ENCODE measurements around the gene HIVEP2.

The HIVEP2 gene

DNA sequence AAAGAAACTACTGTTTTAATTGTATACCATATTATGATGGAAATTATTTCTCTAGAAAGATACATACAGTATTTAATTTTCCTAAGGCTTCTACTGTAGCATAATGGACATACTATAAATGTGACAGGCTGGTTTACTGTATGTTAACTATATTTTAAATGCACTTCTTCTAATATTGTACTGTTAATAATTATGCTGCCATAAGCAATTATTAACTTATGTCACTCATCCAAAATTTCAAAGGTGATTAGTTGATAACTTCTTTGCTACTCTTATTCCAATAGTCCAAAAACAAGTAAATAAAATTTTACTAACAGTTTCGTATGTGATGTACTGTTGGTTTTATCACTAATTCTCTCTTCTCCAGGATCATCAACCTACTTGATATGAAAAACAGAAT, 28.1 kb downstream of the HIVEP2 start:
- DNase-seq: no peak

- no peak for DNase-seq
These were observed 29.9 kb downstream of the HIVEP2 start for GRCh38 chr6:142914937-142915697.

GRCh38 chr6:142914369-142914768, 30.6 kb downstream of the HIVEP2 start:
- DNase-seq: no peak

DNA sequence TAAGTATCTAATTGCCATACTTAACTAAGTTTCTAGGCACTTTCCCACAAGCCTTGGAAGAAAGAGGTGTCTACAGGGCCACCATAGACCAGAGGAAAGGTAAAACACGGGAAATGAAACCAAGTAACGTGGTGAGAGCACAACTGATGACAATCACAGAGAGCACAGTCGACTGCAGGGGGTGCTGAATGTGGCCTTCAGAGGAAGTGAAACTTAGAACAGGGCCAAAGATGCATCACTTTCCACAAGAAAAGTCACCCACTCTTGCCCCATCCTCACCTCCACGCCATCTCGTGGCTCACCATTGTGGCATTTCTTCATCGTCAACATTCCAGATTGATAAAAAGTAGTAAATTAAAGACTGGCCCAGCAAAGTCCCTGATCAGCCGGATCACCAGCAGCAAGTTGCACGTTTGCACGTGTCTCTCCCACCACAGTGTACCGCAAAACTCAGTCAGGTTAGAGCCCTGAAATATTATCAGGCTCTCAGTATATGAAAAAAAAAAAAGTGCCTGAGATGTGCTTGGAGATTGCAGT, 31.4 kb downstream of the HIVEP2 start:
- DNase-seq: no peak

DNA sequence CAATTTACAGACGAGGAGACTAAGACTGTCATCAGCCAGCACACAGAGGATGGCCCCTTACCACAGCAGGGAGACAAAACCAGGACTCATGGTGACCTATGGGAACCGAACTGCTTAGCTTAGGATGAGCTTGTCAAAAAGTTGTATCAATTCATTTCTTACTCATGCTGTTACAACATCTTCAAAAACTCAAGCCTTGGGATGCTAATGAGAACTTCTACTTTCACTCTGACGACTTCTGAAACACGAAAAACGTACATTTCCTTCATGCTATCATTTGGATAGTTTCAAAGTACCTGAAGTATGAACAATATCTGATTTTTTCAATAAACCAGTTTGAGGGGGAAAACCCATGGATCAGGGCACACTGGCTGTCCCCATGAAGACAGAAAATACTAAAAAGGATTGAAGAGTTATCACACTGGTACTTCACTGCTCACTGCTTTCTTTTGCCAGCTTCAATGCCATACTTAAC, 31.9 kb downstream of the HIVEP2 start:
- DNase-seq: no peak

DNA sequence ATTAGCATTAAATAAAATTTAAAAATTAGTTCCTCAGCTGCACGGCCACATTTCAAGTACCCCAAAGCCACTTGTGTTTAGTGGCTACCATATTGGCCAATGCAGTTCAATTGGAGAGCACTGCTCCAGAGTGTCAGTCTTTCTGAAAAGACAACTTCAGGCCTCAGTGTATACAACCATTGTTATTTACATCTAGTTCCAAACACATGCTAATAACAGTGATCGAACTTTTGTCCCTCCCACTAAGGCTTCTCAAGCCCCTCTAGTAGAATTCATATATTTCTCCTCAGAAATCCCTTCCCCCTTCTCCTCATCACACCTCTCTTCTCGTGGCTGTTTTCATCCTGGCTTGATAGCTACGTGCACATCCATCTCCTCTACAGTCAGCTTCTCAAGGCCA, 32.9 kb downstream of the HIVEP2 start:
- no peak for DNase-seq

- DNase-seq: no peak
These were observed 33.5 kb downstream of the HIVEP2 start for GRCh38 chr6:142911430-142911829.

- no peak for DNase-seq
These were observed 35.3 kb downstream of the HIVEP2 start for GRCh38 chr6:142909686-142910085.

- DNase-seq: no peak
These were observed 36.7 kb downstream of the HIVEP2 start for GRCh38 chr6:142908235-142908634.

DNA sequence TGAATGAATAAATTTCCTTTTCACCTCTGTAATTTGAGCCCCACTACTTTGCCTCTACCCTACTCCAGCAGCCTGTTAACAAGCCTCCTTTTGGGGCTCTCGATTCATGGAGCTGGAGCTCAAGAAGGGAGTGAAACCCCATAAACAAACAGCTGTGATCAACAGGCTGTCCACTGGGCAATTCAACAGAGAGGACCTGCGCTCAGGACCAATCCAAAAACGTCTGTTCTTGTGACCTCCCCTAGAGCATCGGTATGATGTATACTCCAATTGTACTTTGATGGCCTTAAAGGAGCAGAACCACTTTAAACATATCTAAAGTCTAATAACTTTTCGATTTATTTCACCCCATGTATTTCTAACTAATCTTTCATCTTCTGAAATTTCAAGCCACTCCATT, 37.4 kb downstream of the HIVEP2 start:
- DNase-seq: no peak

DNA sequence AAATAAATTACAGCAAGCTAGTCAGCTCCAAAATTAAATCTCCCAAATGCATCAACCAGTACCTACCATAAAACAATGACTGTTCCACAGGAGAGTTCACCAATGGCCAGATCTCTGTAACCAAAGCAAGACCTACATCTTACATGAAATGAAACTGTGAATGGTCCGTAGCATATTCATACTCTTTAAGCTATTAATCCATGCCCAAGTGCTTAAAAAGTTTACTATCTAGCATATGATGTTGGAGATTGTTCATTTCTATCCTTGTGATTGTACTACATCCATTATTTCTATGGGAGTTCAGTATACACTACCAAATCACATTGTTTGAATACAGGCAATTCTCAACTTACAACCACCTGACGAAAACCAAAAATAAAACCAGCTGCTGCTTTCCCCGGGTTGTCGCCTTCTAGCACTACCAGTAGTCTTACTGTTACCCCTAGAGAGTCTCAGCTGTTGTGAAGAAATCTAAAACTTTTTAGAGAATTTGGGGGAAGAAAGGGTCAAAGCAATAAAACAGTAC, 38.0 kb downstream of the HIVEP2 start:
- DNase-seq: no peak

GRCh38 chr6:142903812-142904211, 41.2 kb downstream of the HIVEP2 start:
- DNase-seq: no peak

GRCh38 chr6:142902636-142903053, 42.3 kb downstream of the HIVEP2 start:
- DNase-seq: peak; percentile 63

- no peak for DNase-seq
These were observed 43.4 kb downstream of the HIVEP2 start for GRCh38 chr6:142901611-142902010.

DNA sequence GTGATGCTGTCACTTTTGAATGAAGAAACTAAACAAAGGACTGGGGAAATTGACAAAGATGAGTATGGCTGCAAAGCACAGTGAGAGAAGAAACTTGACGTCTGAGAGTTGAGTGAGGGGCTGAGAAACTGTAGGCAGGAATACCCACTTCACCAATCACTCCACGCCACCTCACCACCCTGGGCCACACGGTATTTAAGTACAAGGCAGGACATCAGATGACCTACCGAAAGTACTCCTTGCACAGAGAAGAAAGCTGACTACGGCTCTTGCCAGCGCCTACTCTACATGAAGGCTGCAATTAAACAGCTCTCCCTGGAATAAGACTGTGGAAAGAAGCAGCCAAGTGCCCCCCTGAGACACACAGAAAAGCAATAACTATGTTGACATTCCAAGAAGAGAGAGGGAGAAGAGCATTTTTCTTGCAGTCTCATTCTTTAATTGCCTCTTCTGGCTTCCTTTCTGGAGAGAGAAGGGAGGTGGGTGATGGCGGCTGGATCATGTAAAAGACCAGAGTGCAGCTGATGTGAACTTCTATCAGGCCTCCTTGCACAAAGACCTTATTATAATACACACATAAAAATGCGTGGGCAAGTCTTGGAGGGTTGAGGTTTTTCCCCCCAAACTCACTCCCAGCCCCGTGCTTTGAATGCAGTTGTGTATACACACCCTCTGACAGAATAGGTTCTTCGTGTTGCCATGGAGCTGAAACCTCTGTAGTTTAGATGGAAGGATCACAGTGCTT, 44.6 kb downstream of the HIVEP2 start:
- DNase-seq: no peak

GRCh38 chr6:142898927-142899895, 45.8 kb downstream of the HIVEP2 start:
- DNase-seq: no peak

GRCh38 chr6:142897659-142898058, 47.3 kb downstream of the HIVEP2 start:
- no peak for DNase-seq

GRCh38 chr6:142896732-142897131, 48.2 kb downstream of the HIVEP2 start:
- no peak for DNase-seq

DNA sequence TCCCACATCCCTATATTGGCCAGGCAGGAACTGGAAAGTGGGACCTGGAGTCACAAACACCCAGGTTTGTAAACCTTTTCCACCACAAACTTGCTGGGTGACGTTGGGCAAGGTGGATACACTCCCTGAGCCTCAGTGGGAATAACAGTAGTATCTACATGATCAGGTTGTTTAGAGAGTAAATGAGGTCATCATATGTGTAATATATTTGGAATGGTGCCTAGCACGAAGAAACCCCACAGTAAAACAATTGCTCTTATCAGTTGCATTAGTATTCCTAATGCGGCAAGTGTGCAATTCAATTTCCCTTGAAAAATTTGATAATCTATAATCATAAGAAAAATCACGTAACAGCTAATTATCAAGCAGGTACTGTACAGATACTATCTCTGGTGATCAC, 51.9 kb downstream of the HIVEP2 start:
- no peak for DNase-seq

GRCh38 chr6:142892254-142893021, 52.5 kb downstream of the HIVEP2 start:
- no peak for DNase-seq

GRCh38 chr6:142891454-142891853, 53.5 kb downstream of the HIVEP2 start:
- DNase-seq: no peak

GRCh38 chr6:142888456-142888855, 56.5 kb downstream of the HIVEP2 start:
- no peak for DNase-seq
